Measurements from ENCODE around the gene SEMA6D. TPM values are rescaled to one million over a fixed set of nuclear protein-coding genes. Genes with fewer than 3 reads are reported as not detected.

The SEMA6D gene
- total and polyA plus RNA-seq, 2 experiments from 2014 or later = 18.9 to 34.1 TPM

DNA sequence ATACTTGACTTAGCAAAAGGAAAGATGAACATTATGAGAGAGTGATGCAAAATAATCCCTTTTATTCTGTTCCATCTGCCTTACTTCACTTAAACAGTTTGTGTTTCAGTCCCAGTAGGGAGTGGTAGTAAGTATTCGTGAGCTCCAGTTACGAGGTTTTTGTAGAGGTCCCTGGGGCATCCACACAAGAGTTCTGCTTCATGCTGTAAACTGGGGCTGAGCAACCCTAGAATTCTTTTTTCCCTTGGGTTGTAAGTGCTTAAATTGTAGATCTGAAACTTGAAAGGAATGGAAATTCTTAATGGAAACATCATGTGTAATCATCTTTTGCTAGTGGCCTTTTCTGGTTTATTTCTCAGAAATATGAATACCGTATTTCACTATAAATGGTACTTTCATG is 79.5 kb downstream of the SEMA6D start:
- TF ChIP-seq EZH2phosphoT487 (IDR thresholded peaks at IDR 0.05; ENCODE audit: low read depth, severe bottlenecking, unreplicated experiment) = no peak
- no peak for TF ChIP-seq EZH2 (IDR thresholded peaks at IDR 0.05; ENCODE audit: borderline replicate concordance)
- TF ChIP-seq CTCF (IDR thresholded peaks at IDR 0.05; ENCODE audit: poor library complexity) = no peak
- Histone ChIP-seq H3K27me3 (no peaks in the 10 kb centered on the region), H3K4me3 (no peak overlapping the region), H3K9me3 (ENCODE audit: low read depth) (no peaks in the 10 kb centered on the region), H3K4me1 (ENCODE audit: insufficient read depth) (no peaks in the 10 kb centered on the region), H3K4me2 (no peak overlapping the region), H3K27ac (no peak overlapping the region), H4K20me1 (ENCODE audit: insufficient read depth, poor library complexity, severe bottlenecking) (no peaks in the 10 kb centered on the region), H3K79me2 (no peaks in the 10 kb centered on the region), H3K9me2 (replicated peaks; ENCODE audit: insufficient read depth) (no peaks in the 10 kb centered on the region), H3K36me3 (replicated peaks; ENCODE audit: insufficient read depth, low read depth) (no peaks in the 10 kb centered on the region), H2AFZ (no peak overlapping the region)
- WGBS (ENCODE audit: low lambda C conversion rate, missing lambda C conversion rate) = 87% methylated on average over 3 of the region's 3 CpGs
- DNase-seq (ENCODE audit: low spot score) = no peak

- H3K36me3 ChIP-seq (replicated peaks; ENCODE audit: insufficient read depth, low read depth) = no peaks in the 10 kb centered on the region
- H3K27me3 ChIP-seq = no peaks in the 10 kb centered on the region
- 98% methylated on average over 3 of the region's 3 CpGs for WGBS (ENCODE audit: low lambda C conversion rate, missing lambda C conversion rate)
- DNase-seq (ENCODE audit: low spot score) = no peak
- H3K9me2 ChIP-seq (replicated peaks; ENCODE audit: insufficient read depth) = no peaks in the 10 kb centered on the region
- no peak overlapping the region for H3K4me2 ChIP-seq
- H3K9me3 ChIP-seq (ENCODE audit: low read depth) = no peaks in the 10 kb centered on the region
- no peaks in the 10 kb centered on the region for H3K79me2 ChIP-seq
- H4K20me1 ChIP-seq (ENCODE audit: insufficient read depth, poor library complexity, severe bottlenecking) = no peaks in the 10 kb centered on the region
- no peaks in the 10 kb centered on the region for H3K4me1 ChIP-seq (ENCODE audit: insufficient read depth)
- no peak overlapping the region for H3K27ac ChIP-seq
- H2AFZ ChIP-seq = no peak overlapping the region
- TF ChIP-seq EZH2phosphoT487 (IDR thresholded peaks at IDR 0.05; ENCODE audit: low read depth, severe bottlenecking, unreplicated experiment) (no peak), EZH2 (IDR thresholded peaks at IDR 0.05; ENCODE audit: borderline replicate concordance) (no peak), CTCF (IDR thresholded peaks at IDR 0.05; ENCODE audit: poor library complexity) (no peak)
- no peak overlapping the region for H3K4me3 ChIP-seq
Measured at GRCh38 chr15:47801522-47801921, 84.2 kb downstream of the SEMA6D start.

GRCh38 chr15:47802216-47802615 is 84.9 kb downstream of the SEMA6D start:
- no peak overlapping the region for H2AFZ ChIP-seq
- no peak for TF ChIP-seq EZH2 (IDR thresholded peaks at IDR 0.05; ENCODE audit: borderline replicate concordance)
- no peak for TF ChIP-seq CTCF (IDR thresholded peaks at IDR 0.05; ENCODE audit: poor library complexity)
- no peak for TF ChIP-seq EZH2phosphoT487 (IDR thresholded peaks at IDR 0.05; ENCODE audit: low read depth, severe bottlenecking, unreplicated experiment)
- no peak overlapping the region for H3K4me2 ChIP-seq
- no peaks in the 10 kb centered on the region for H3K27me3 ChIP-seq
- H3K36me3 ChIP-seq (replicated peaks; ENCODE audit: insufficient read depth, low read depth) = no peaks in the 10 kb centered on the region
- no peak overlapping the region for H3K27ac ChIP-seq
- H3K4me1 ChIP-seq (ENCODE audit: insufficient read depth) = no peaks in the 10 kb centered on the region
- DNase-seq (ENCODE audit: low spot score) = no peak
- H4K20me1 ChIP-seq (ENCODE audit: insufficient read depth, poor library complexity, severe bottlenecking) = no peaks in the 10 kb centered on the region
- no peaks in the 10 kb centered on the region for H3K79me2 ChIP-seq
- no peaks in the 10 kb centered on the region for H3K9me2 ChIP-seq (replicated peaks; ENCODE audit: insufficient read depth)
- H3K9me3 ChIP-seq (ENCODE audit: low read depth) = no peaks in the 10 kb centered on the region
- no peak overlapping the region for H3K4me3 ChIP-seq

DNA sequence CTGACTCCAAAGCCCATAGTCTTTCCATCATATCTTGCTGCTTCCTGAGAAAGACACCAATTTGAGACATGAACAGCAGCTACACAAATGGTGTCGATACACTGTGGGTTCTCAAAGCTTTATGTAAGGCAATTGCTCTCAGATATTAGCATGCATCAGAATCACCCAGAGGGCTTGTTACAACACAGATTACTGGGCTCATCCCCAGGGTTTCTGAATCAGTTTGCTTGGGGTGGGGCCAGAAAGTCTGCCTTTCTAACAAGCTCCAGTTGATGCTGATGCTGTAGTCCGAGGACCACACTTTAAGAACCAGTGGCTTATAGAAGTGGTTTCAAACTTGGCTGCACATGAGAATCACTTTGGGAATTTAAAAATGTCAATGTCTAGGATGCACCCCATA is 86.5 kb downstream of the SEMA6D start:
- no peaks in the 10 kb centered on the region for H3K9me3 ChIP-seq (ENCODE audit: low read depth)
- no peak overlapping the region for H2AFZ ChIP-seq
- no peaks in the 10 kb centered on the region for H3K4me1 ChIP-seq (ENCODE audit: insufficient read depth)
- no peak overlapping the region for H3K4me3 ChIP-seq
- DNase-seq (ENCODE audit: low spot score) = no peak
- H3K4me2 ChIP-seq = no peak overlapping the region
- H3K27ac ChIP-seq = no peak overlapping the region
- no peaks in the 10 kb centered on the region for H4K20me1 ChIP-seq (ENCODE audit: insufficient read depth, poor library complexity, severe bottlenecking)
- no peaks in the 10 kb centered on the region for H3K27me3 ChIP-seq
- TF ChIP-seq EZH2phosphoT487 (IDR thresholded peaks at IDR 0.05; ENCODE audit: low read depth, severe bottlenecking, unreplicated experiment) = no peak
- no peak for TF ChIP-seq EZH2 (IDR thresholded peaks at IDR 0.05; ENCODE audit: borderline replicate concordance)
- TF ChIP-seq CTCF (IDR thresholded peaks at IDR 0.05; ENCODE audit: poor library complexity) = no peak
- H3K36me3 ChIP-seq (replicated peaks; ENCODE audit: insufficient read depth, low read depth) = no peaks in the 10 kb centered on the region
- H3K79me2 ChIP-seq = no peaks in the 10 kb centered on the region
- WGBS (ENCODE audit: low lambda C conversion rate, missing lambda C conversion rate) = 91% methylated on average over 2 of the region's 2 CpGs
- no peaks in the 10 kb centered on the region for H3K9me2 ChIP-seq (replicated peaks; ENCODE audit: insufficient read depth)

Measured in hepatocyte (in vitro differentiated cells).